ENCODE measurements around the gene WBP1L. TPM values are rescaled to one million over a fixed set of nuclear protein-coding genes. Genes with fewer than 3 reads are reported as not detected.
A peak's percentile ranks its signal among the peaks of the same experiment; 100 is the strongest.

WBP1L gene
- total RNA-seq, 1 experiment from 2014 or later: 24.1 TPM

- peaks cover 28% of the 10 kb centered on the region for H3K36me3 ChIP-seq
- no peak overlapping the region for H3K4me3 ChIP-seq
- no peaks in the 10 kb centered on the region for H3K9me3 ChIP-seq (replicated peaks)
- H3K27me3 ChIP-seq: no peaks in the 10 kb centered on the region
- peaks cover 14% of the 10 kb centered on the region; the same call in 1 of the 2 replicates for H3K4me1 ChIP-seq
- no peak for DNase-seq
- H3K27ac ChIP-seq: no peak overlapping the region
These were observed 52.0 kb downstream of the WBP1L start for GRCh38 chr10:102795453-102796406.

- no peaks in the 10 kb centered on the region for H3K9me3 ChIP-seq (replicated peaks)
- peak; percentile 28 to 52 for DNase-seq
- no peaks in the 10 kb centered on the region for H3K27me3 ChIP-seq
- H3K4me1 ChIP-seq: peaks cover 14% of the 10 kb centered on the region; the same call in 1 of the 2 replicates
- H3K27ac ChIP-seq: no peak overlapping the region
- peaks cover 32% of the 10 kb centered on the region for H3K36me3 ChIP-seq
- no peak overlapping the region for H3K4me3 ChIP-seq
These were observed 52.8 kb downstream of the WBP1L start for GRCh38 chr10:102796407-102797176.

GRCh38 chr10:102799691-102800471 lies 56.1 kb downstream of the WBP1L start:
- Histone ChIP-seq H3K36me3 (peaks cover 45% of the 10 kb centered on the region), H3K27ac (no peak overlapping the region), H3K4me1 (peaks cover 10% of the 10 kb centered on the region; the same call in 1 of the 2 replicates), H3K4me3 (no peak overlapping the region), H3K9me3 (replicated peaks) (no peaks in the 10 kb centered on the region), H3K27me3 (no peaks in the 10 kb centered on the region)
- DNase-seq: peak in 1 of 2 experiments; percentile 36

GRCh38 chr10:102800611-102801335 lies 57.0 kb downstream of the WBP1L start:
- Histone ChIP-seq H3K4me3 (no peak overlapping the region), H3K27me3 (no peaks in the 10 kb centered on the region), H3K9me3 (replicated peaks) (no peaks in the 10 kb centered on the region), H3K4me1 (peaks cover 10% of the 10 kb centered on the region; the same call in 1 of the 2 replicates), H3K27ac (no peak overlapping the region), H3K36me3 (peaks cover 44% of the 10 kb centered on the region)
- DNase-seq: no peak

- DNase-seq: no peak
- Histone ChIP-seq H3K4me1 (peaks cover 6% of the 10 kb centered on the region; the same call in 1 of the 2 replicates), H3K9me3 (replicated peaks) (no peaks in the 10 kb centered on the region), H3K27me3 (no peaks in the 10 kb centered on the region), H3K27ac (no peak overlapping the region), H3K36me3 (peaks cover 47% of the 10 kb centered on the region), H3K4me3 (no peak overlapping the region)
These were observed 57.7 kb downstream of the WBP1L start for GRCh38 chr10:102801496-102801895.

- no peak overlapping the region for H3K4me3 ChIP-seq
- H3K9me3 ChIP-seq (replicated peaks): no peaks in the 10 kb centered on the region
- peaks cover 5% of the 10 kb centered on the region; the same call in 1 of the 2 replicates for H3K4me1 ChIP-seq
- peaks cover 50% of the 10 kb centered on the region for H3K36me3 ChIP-seq
- H3K27ac ChIP-seq: no peak overlapping the region
- no peaks in the 10 kb centered on the region for H3K27me3 ChIP-seq
- DNase-seq: no peak
These were observed 58.2 kb downstream of the WBP1L start for GRCh38 chr10:102801978-102802377.

GRCh38 chr10:102802920-102803534 lies 59.3 kb downstream of the WBP1L start:
- H3K27me3 ChIP-seq: no peaks in the 10 kb centered on the region
- no peak overlapping the region for H3K27ac ChIP-seq
- no peaks in the 10 kb centered on the region for H3K9me3 ChIP-seq (replicated peaks)
- peaks cover 50% of the 10 kb centered on the region for H3K36me3 ChIP-seq
- peaks cover 5% of the 10 kb centered on the region; the same call in 1 of the 2 replicates for H3K4me1 ChIP-seq
- H3K4me3 ChIP-seq: no peak overlapping the region
- no peak for DNase-seq

GRCh38 chr10:102804382-102805055 lies 60.8 kb downstream of the WBP1L start:
- no peak overlapping the region for H3K4me3 ChIP-seq
- no peaks in the 10 kb centered on the region for H3K27me3 ChIP-seq
- H3K27ac ChIP-seq: no peak overlapping the region
- H3K36me3 ChIP-seq: peaks cover 42% of the 10 kb centered on the region
- peaks cover 4% of the 10 kb centered on the region; the same call in 1 of the 2 replicates for H3K4me1 ChIP-seq
- no peak for DNase-seq
- no peaks in the 10 kb centered on the region for H3K9me3 ChIP-seq (replicated peaks)

- Histone ChIP-seq H3K4me1 (peaks cover 21% of the 10 kb centered on the region), H3K36me3 (peaks cover 45% of the 10 kb centered on the region), H3K27ac (no peak overlapping the region), H3K4me3 (no peak overlapping the region), H3K9me3 (replicated peaks) (no peaks in the 10 kb centered on the region), H3K27me3 (no peaks in the 10 kb centered on the region)
- DNase-seq: no peak
These were observed 64.6 kb downstream of the WBP1L start for GRCh38 chr10:102808380-102808779.

- H3K4me3 ChIP-seq: no peak overlapping the region
- peaks cover 24% of the 10 kb centered on the region for H3K4me1 ChIP-seq
- peaks cover 38% of the 10 kb centered on the region for H3K36me3 ChIP-seq
- DNase-seq: no peak
- no peaks in the 10 kb centered on the region for H3K27me3 ChIP-seq
- H3K27ac ChIP-seq: peak overlapping the region; percentile 85
- H3K9me3 ChIP-seq (replicated peaks): no peaks in the 10 kb centered on the region
These were observed 67.6 kb downstream of the WBP1L start for GRCh38 chr10:102811346-102811745.

GRCh38 chr10:102812231-102812876 lies 68.6 kb downstream of the WBP1L start:
- peak overlapping the region; percentile 85 for H3K27ac ChIP-seq
- H3K4me1 ChIP-seq: peaks cover 24% of the 10 kb centered on the region

GRCh38 chr10:102813017-102813541 lies 69.3 kb downstream of the WBP1L start:
- H3K4me1 ChIP-seq: peaks cover 24% of the 10 kb centered on the region

More at GRCh38 chr10:102812231-102812876, 68.6 kb downstream of the WBP1L start:
- H3K27me3 ChIP-seq: no peaks in the 10 kb centered on the region
- no peaks in the 10 kb centered on the region for H3K9me3 ChIP-seq (replicated peaks)
- no peak overlapping the region for H3K4me3 ChIP-seq
- DNase-seq: peak; percentile 87 to 95
- H3K36me3 ChIP-seq: peaks cover 34% of the 10 kb centered on the region

More at GRCh38 chr10:102813017-102813541, 69.3 kb downstream of the WBP1L start:
- Histone ChIP-seq H3K4me3 (no peak overlapping the region), H3K9me3 (replicated peaks) (no peaks in the 10 kb centered on the region), H3K27ac (peak overlapping the region; percentile 85), H3K36me3 (peaks cover 34% of the 10 kb centered on the region), H3K27me3 (no peaks in the 10 kb centered on the region)
- DNase-seq: no peak
